ENCODE results near the gene SOX2. TPM values are rescaled to one million over a fixed set of nuclear protein-coding genes. Genes with fewer than 3 reads are reported as not detected.

SOX2 gene
- total RNA-seq, 6 experiments from 2014 or later, result not detected

DNA sequence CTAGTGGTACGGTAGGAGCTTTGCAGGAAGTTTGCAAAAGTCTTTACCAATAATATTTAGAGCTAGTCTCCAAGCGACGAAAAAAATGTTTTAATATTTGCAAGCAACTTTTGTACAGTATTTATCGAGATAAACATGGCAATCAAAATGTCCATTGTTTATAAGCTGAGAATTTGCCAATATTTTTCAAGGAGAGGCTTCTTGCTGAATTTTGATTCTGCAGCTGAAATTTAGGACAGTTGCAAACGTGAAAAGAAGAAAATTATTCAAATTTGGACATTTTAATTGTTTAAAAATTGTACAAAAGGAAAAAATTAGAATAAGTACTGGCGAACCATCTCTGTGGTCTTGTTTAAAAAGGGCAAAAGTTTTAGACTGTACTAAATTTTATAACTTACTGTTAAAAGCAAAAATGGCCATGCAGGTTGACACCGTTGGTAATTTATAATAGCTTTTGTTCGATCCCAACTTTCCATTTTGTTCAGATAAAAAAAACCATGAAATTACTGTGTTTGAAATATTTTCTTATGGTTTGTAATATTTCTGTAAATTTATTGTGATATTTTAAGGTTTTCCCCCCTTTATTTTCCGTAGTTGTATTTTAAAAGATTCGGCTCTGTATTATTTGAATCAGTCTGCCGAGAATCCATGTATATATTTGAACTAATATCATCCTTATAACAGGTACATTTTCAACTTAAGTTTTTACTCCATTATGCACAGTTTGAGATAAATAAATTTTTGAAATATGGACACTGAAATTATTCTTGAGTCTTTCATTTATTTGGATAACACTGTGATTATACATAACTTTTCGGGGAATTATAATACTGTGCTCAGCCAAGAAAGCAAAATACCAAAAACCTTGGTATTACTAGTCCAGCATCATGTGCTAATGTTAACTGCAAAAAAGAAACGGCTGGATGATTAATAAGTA lies 2.2 kb downstream of the SOX2 start:
- H3K27me3 ChIP-seq, result peaks cover 30 to 68% of the 10 kb centered on the region in 2 donors
- WGBS (ENCODE audit: insufficient coverage, low coverage, low lambda C conversion rate, missing lambda C conversion rate), result 10% methylated on average over 13 of the region's 13 CpGs

DNA sequence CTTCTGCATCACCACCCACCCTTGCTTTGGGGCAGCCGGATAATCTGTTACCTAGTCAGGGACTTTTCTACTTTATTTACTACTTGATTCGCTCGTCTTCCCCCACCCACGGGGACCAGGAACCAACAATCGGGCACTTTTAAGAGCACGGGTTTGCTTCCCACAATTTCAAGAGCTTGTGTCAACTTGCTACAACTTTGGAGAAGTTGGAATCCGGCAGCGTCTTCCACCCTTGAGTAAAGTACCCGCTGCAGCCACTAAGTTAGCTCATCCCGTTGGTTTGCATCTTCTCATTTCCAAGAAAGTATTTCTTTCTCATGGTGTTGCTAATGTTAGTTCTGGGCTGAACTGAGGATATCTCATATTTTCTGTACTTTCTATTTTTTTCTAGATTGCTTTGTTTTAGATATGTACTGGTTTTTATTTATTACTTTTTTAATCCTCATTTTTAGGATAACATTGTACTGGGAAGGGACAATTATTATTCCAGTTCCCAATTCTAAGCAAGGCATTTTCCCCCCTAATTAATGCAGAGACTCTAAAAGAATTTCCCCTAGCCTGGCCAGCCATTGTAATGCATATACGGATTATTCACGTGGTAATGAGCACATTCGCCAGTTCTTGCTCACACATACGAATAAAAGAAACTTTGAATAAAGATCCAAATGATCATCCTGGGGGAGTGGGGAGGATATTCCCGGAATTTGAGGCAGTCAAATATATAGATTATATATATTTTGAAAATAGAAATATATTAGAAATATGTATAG lies 4.0 kb downstream of the SOX2 start:
- ATAC-seq (no peak), DNase-seq (no peak)
- peaks cover 25 to 75% of the 10 kb centered on the region in 2 donors for H3K27me3 ChIP-seq
- 10% methylated on average over 12 of the region's 15 CpGs for WGBS (ENCODE audit: insufficient coverage, low coverage, low lambda C conversion rate, missing lambda C conversion rate)
- H3K4me3 ChIP-seq, result no peak overlapping the region
- TF ChIP-seq, protein P1, sequence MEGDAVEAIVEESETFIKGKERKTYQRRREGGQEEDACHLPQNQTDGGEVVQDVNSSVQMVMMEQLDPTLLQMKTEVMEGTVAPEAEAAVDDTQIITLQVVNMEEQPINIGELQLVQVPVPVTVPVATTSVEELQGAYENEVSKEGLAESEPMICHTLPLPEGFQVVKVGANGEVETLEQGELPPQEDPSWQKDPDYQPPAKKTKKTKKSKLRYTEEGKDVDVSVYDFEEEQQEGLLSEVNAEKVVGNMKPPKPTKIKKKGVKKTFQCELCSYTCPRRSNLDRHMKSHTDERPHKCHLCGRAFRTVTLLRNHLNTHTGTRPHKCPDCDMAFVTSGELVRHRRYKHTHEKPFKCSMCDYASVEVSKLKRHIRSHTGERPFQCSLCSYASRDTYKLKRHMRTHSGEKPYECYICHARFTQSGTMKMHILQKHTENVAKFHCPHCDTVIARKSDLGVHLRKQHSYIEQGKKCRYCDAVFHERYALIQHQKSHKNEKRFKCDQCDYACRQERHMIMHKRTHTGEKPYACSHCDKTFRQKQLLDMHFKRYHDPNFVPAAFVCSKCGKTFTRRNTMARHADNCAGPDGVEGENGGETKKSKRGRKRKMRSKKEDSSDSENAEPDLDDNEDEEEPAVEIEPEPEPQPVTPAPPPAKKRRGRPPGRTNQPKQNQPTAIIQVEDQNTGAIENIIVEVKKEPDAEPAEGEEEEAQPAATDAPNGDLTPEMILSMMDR (IDR thresholded peaks at IDR 0.05), result no peak
- TF ChIP-seq POLR2A (IDR thresholded peaks at IDR 0.05), result no peak
- peaks cover 0 to 10% (median 0%) of the 10 kb centered on the region in 4 donors for H3K4me1 ChIP-seq
- no peaks in the 10 kb centered on the region for H3K36me3 ChIP-seq
- H3K27ac ChIP-seq, result no peak overlapping the region
- intact Hi-C loops (cut with DNase I), result loop anchor here in 1 of 2 donors (10.0 kb wide), 1 partner anchor 969 kb away; no protein-coding TSS in a partner anchor
- no peaks in the 10 kb centered on the region for H3K9me3 ChIP-seq

More for the DNA sequence above, 2.2 kb downstream of the SOX2 start:
- no peak overlapping the region for H3K4me3 ChIP-seq
- ATAC-seq (no peak), DNase-seq (no peak)
- TF ChIP-seq, protein P1 (IDR thresholded peaks at IDR 0.05), result no peak
- TF ChIP-seq POLR2A (IDR thresholded peaks at IDR 0.05), result no peak
- intact Hi-C loops (cut with DNase I), result loop anchor here in 1 of 2 donors (10.0 kb wide), 1 partner anchor 971 kb away; no protein-coding TSS in a partner anchor
- H3K27ac ChIP-seq, result no peak overlapping the region
- peaks cover 0 to 14% (median 3%) of the 10 kb centered on the region in 4 donors for H3K4me1 ChIP-seq
- H3K36me3 ChIP-seq, result no peaks in the 10 kb centered on the region
- H3K9me3 ChIP-seq, result no peaks in the 10 kb centered on the region

DNA sequence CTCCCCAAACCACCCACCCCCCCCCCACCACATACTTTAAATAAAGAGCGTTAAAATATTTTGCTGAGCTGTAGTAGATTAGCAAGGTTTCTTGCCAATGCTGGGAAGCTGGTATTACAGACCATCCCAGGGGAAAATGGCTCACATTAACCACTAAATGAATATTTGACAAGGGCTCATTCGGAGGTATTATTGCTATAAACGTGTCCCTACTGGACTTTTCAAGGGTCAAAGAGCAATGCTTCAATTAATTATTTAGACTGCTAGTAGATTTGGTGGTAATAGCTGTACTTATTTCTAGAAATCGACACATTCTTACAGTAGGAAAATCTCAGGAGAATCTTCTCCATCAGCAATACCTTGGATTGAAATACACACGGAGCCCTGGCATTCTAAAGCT lies 5.2 kb downstream of the SOX2 start:
- DNase-seq, result no peak
- TF ChIP-seq, protein P1 (IDR thresholded peaks at IDR 0.05), result no peak
- no peak for TF ChIP-seq POLR2A (IDR thresholded peaks at IDR 0.05)
- H3K4me1 ChIP-seq, result peaks cover 0 to 4% (median 0%) of the 10 kb centered on the region in 4 donors
- H3K27me3 ChIP-seq, result peaks cover 25 to 85% of the 10 kb centered on the region in 2 donors
- intact Hi-C loops (cut with DNase I), result loop anchor here in 1 of 2 donors (10.0 kb wide), 1 partner anchor 968 kb away; no protein-coding TSS in a partner anchor
- no peaks in the 10 kb centered on the region for H3K36me3 ChIP-seq
- 12% methylated on average over 5 of the region's 5 CpGs for WGBS (ENCODE audit: insufficient coverage, low coverage, low lambda C conversion rate, missing lambda C conversion rate)
- H3K27ac ChIP-seq, result no peak overlapping the region
- H3K4me3 ChIP-seq, result no peak overlapping the region
- ATAC-seq, result no peak
- no peaks in the 10 kb centered on the region for H3K9me3 ChIP-seq

DNA sequence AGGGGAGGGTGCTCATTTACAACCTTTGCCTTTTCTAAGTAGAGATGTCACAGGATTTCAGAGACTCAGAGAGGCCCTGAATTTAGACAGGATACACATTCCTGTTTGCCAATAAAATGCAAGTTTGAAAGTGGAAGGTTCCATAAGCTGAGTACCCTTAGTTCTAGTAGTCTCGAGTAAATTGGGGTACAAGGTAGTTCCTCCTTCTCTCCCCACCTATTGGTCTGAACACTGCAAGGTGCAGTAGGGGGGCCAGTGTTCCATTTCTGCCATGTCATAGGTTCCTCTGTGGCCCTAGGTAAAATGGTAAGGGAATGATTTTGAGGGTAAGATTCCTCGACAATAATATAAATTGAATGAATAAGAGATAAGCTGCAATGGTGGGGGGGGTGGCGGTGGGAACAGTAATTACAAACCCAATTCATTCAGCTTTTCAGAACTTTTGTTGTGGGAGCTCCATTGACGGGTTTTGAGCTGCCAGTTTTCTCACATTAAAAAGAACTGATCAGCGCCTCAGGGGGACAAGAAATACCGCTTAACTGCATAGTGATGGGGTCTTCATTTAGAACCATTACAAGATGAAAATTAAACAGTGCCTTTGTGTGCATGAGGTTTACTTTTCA lies 5.9 kb downstream of the SOX2 start:
- intact Hi-C loops (cut with DNase I), result loop anchor here in 1 of 2 donors (10.0 kb wide), 1 partner anchor 967 kb away; no protein-coding TSS in a partner anchor
- 10% methylated on average over 5 of the region's 6 CpGs for WGBS (ENCODE audit: insufficient coverage, low coverage, low lambda C conversion rate, missing lambda C conversion rate)
- TF ChIP-seq POLR2A (IDR thresholded peaks at IDR 0.05), result no peak
- TF ChIP-seq, protein P1 (IDR thresholded peaks at IDR 0.05), result no peak
- no peak overlapping the region for H3K27ac ChIP-seq
- ATAC-seq (no peak), DNase-seq (no peak)
- no peaks in the 10 kb centered on the region for H3K36me3 ChIP-seq
- H3K9me3 ChIP-seq, result no peaks in the 10 kb centered on the region
- H3K27me3 ChIP-seq, result peaks cover 25 to 86% of the 10 kb centered on the region in 2 donors
- no peaks in the 10 kb centered on the region for H3K4me1 ChIP-seq
- no peak overlapping the region for H3K4me3 ChIP-seq
